ENCODE measurements around the gene SNPH.

- TF ChIP-seq, protein P1, sequence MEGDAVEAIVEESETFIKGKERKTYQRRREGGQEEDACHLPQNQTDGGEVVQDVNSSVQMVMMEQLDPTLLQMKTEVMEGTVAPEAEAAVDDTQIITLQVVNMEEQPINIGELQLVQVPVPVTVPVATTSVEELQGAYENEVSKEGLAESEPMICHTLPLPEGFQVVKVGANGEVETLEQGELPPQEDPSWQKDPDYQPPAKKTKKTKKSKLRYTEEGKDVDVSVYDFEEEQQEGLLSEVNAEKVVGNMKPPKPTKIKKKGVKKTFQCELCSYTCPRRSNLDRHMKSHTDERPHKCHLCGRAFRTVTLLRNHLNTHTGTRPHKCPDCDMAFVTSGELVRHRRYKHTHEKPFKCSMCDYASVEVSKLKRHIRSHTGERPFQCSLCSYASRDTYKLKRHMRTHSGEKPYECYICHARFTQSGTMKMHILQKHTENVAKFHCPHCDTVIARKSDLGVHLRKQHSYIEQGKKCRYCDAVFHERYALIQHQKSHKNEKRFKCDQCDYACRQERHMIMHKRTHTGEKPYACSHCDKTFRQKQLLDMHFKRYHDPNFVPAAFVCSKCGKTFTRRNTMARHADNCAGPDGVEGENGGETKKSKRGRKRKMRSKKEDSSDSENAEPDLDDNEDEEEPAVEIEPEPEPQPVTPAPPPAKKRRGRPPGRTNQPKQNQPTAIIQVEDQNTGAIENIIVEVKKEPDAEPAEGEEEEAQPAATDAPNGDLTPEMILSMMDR (conservative IDR thresholded peaks at IDR 0.05; ENCODE audit: low read depth, low read length) = no peak
- TF ChIP-seq EZH2 (IDR thresholded peaks at IDR 0.05; ENCODE audit: borderline replicate concordance, low read depth, low read length, poor library complexity, severe bottlenecking) = no peak
Observed at GRCh38 chr20:1327241-1327653, 61.2 kb downstream of the SNPH start.

Measured in A673 (cell line).